Suppressor macrophage (primary cell): ENCODE data around the gene KRT6C.
"Not testable (repeated sequence)": the region's sequence is repeated elsewhere in the genome, so short reads cannot be mapped to it uniquely, and the experiment has no call there.

Source experiments
- DNase-seq, 4 experiments: peaks; one replicate each; pipeline ENCODE4 v3.0.0-alpha.2; 2020 to 2022

The KRT6C gene

GRCh38 chr12:52499806-52500560 is 26.4 kb upstream of the KRT6C start:
- DNase-seq = no peak

GRCh38 chr12:52498946-52499345 is 25.3 kb upstream of the KRT6C start:
- DNase-seq = no peak

DNA sequence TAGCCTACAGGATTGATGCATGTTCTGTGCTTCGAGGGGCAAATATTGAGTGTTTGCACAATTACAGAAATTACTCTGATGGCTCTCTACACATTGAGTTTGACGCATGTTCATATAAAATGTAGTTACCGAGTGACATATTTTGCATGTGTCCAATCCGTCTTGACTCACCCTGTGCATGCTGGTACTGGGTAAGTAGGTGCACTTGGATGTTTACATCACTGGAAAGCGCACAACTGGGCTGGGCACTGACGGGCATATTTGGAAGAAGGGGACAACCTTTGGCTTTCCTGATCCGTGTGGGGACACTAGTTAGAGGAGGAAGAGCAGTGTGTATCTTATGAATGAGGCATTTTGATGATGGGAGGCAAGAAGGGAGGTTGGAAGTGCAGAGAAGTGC is 24.4 kb upstream of the KRT6C start:
- no peak for DNase-seq

DNA sequence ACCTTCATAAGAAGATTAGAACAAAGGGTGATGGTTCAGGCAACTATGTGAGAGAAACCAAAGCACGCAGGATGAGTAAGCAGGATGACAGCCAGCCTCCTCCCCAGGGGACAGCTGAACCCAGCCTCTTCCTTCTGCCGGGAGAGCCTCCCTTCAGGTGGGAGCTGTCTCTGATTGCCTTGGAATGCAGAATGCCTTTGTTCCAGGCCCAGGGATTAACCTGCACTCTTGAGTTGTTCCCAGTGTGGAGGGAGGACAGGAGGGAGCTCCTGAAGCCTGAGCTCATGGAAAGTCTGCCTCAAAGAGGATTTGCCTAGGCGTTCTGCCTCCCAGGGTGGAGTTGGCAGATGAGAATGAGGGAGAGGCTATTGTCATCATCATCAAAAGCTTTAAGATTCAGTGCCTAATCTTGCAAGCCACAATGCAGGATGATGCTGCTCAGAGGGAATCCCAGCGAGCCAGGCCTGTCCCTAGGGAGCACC is 23.0 kb upstream of the KRT6C start:
- DNase-seq = no peak

GRCh38 chr12:52496054-52496453 is 22.4 kb upstream of the KRT6C start:
- no peak for DNase-seq

- DNase-seq = peak in 2 of 4 experiments; percentile 8 to 16
Measured at GRCh38 chr12:52495389-52495788, 21.8 kb upstream of the KRT6C start.

GRCh38 chr12:52494518-52494917 is 20.9 kb upstream of the KRT6C start:
- peak in 2 of 4 experiments; percentile 5 to 12 for DNase-seq

GRCh38 chr12:52494100-52494499 is 20.5 kb upstream of the KRT6C start:
- DNase-seq = no peak

DNA sequence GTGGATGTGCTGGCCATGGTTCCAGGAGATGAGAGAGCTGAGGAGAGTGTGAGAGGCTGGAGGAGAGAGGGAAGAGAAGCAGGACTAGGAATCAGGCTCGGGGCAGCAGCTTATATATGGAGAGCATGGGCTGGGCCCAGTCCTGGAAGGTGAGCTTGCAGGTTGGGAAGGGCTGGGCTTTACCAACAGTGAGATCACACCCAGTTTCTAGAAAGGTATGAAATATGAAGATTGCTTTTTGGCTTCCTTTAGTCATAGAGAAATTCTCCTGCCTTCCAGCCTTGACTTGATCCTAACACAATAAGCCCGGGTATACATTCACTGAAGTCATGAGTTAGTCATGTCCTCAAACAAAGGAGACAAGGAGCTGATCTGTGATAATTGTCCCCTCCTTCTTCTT is 19.6 kb upstream of the KRT6C start, which contains the start of gene KRT6A:
TSS of gene KRT6A (minus strand) at position 86 of the 400 bp plus-strand sequence. CDS start at position 17, 69 bp downstream.
- no peak for DNase-seq

DNA sequence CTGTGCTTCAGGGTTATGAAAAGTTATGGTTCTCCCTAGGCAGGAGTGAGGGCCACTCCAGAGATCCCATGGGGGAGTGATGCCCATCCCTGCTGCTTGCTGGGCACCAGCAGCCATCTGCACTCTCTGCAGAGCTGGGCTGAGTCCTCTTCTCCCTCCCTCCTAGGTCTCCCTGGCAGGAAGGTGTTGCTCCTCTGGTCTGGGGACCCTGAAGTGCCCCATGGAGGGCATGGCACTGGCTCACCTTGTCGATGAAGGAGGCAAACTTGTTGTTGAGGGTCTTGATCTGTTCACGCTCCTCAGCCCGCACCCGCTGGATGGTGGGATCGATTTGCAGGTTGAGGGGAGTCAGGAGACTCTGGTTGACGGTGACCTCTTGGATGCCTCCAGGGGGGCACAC is 18.8 kb upstream of the KRT6C start:
- not testable (repeated sequence) for DNase-seq

DNA sequence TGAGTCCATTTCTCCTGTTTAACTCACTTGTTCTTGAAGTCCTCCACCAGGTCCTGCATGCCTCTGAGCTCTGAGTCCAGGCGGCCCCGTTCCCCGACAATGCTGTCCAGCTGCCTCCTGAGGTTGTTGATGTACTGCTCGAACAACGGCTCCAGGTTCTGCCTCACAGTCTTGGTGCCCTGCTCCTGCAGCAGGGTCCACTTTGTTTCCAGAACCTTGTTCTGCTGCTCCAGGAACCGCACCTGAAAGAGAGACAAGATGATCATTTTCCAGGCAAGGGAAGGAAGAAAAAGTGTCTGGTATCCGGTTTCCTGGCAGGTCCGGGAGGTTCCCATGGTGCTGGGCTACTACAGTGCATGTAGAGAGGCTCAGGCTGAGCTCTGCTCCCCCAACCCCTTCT is 17.9 kb upstream of the KRT6C start:
- DNase-seq = not testable (repeated sequence)

GRCh38 chr12:52488736-52489135 is 15.1 kb upstream of the KRT6C start:
- DNase-seq = no peak

GRCh38 chr12:52487744-52488443 is 14.3 kb upstream of the KRT6C start:
- DNase-seq = not testable (repeated sequence)

- DNase-seq = no peak
Measured at GRCh38 chr12:52487211-52487610, 13.6 kb upstream of the KRT6C start.

GRCh38 chr12:52486166-52487105 is 12.8 kb upstream of the KRT6C start:
- DNase-seq = no peak

DNA sequence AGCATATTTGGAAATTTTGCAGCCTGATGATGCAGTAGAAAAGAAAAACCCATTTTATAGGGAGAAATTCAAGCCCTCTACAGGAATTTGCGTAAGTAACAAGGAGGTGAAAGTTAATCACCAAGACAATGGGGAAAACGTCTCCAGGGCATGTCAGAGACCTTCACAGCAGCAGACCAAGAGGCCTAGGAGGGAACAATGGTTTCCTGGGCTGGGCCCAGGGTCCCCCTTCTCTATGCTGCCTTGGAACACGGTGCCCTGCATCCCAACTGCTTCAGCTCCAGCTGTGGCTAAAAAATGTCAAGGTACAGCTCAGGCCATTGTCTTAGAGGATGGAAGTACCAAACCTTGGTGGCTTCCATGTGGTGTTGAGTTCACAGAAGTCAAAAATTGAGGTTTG is 6.5 kb upstream of the KRT6C start:
- no peak for DNase-seq

DNA sequence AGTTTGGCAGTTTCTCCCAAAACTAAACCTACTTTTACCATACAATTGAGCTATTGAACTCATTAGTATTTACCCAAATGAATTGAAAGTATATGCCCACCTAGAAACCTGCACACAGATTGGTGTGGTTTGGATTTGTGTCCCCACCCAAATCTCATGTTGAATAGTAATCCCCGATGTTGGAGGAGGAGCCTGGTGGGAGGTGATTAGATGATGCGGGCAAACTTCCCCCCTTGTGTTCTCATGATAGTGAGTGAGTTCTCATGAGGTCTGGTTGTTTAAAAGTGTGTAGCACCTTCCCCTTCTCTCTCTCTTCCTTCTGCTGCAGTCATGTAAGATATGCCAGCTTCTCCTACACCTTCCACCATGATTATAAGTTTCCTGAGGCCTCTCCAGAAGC is 4.0 kb upstream of the KRT6C start:
- no peak for DNase-seq

DNA sequence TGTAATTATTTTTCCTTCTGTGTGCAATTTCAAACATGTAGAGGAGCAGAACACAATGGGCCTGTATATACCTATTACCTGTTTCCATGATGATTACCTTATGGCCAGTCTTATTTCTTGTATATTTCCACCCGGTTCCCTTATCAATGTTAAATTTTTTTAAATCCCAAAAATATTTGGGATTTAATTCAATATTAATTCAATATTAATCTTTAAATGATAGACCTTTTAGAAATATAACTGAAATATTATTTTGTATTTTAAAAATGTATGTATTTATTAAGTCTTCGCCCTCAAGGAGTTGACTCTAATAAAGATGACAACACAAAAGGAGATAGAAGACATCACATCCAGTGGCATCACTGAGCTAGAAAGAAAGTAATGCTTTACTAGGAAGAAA is 607 bp upstream of the KRT6C start:
- no peak for DNase-seq

DNA sequence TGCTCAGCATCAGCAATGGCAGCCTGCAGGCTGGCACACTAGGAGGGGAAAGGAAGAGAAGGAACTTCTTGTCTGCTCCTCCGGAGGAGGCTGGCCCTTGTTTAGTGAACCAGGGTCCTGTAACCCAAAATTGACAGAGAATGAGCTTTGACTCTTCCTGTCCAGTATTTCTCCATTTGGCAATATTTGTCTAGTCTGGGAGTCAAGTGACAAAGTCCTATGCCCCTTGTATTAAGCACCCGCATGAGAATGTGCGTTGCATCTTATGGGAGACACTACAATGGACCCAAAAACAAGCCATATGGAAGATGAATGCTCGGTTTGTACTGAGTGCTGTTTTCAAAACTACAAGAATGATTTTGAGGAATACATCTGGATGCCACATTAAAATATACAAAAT is 3.8 kb downstream of the KRT6C start:
- no peak for DNase-seq

DNA sequence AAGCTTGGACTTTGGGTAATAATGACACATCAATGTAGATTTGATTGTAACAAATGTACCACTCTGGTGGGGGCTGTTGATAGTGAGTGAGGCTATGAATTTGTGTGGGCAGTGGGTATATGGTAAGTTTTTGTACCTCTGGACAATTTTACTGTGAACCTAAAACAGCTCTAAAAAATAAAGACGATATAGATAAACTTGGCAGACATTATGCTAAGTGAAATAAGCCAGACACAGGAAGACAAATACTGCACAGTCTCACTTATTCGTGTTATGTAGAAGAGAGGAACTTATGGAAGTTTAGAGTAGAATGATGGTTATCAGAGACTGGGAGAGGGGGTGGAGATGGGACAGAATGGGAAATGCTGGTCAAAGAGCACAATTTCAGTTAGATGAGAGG is 8.7 kb downstream of the KRT6C start:
- DNase-seq = no peak

DNA sequence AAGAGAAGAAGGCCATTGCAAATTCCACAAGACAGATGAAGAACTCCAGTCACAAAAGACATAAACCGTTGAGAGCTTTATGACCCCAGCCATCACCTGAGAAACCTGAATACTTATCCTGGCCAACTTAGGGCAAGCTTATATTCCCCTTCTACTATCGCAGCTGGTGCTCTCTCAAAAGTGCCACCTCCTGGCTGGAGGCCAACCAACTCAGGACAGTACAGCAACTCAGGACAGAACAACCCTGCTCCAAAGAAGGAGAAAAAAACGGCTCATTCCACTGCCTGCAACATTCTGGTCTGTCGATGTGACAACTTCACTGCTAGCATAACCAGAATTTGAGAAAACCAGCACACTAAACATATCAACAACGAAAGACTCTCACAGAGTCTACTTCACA is 11.9 kb downstream of the KRT6C start:
- DNase-seq = no peak

DNA sequence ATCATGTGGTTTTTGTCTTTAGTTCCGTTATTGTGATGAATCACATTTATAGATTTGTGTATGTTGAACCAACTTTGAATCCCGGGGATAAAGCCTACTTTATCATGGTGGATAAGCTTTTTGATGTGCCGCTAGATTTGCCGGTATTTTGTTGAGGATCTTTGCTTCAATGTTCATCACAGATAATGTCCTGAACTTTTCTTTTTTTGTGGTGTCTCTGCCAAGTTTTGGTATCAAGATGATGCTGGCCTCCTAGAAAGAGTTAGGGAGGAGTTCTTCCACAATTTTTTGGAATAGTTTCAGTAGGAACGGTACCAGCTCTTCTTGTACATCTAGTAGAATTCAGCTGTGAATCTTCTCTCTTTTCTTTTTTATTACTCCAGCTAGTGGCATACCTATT is 14.7 kb downstream of the KRT6C start:
- DNase-seq = no peak

GRCh38 chr12:52455821-52456220 is 17.8 kb downstream of the KRT6C start:
- DNase-seq = peak in 3 of 4 experiments; percentile 13 to 61 (median 47)
